ENCODE measurements around the gene TIMM10.

Gene TIMM10

DNA sequence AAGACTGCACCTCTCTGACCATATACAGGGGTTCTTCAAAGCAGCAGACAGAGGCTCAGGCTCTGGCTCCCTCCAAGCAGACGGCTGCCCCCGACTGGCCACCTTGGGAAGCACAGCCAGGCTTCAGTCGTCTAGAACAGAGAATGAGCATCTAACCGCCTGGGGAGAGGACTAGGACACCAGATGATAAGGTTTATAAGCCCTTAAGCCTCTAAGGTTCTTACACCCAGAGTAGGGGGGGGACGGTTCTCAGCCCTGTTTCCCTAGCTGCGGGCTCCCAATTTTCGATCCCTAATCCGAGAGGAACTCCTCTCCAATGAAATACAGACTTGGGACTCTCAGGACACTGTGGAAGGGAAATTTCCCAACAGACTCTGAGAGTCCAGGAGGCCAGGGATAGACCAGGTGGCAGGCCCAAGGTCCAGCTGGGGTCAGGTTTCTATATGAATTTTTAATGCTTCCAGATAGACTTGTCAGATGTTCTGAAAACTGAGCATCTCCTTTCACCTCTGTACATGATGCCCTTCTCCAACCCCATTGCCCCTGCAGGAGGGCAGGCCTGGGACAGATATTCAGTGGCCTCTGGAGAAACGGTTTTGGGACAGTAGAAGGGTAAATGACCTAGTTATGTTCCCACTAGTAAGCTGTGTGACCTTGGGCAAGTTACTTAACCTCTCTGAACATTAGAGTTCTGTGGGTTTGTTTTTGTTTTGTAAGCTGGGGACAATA, 50.0 kb downstream of the TIMM10 start:
- H3K27ac ChIP-seq (ENCODE audit: low read length): no peak overlapping the region
- H3K27me3 ChIP-seq (ENCODE audit: insufficient read depth, low read length, poor library complexity): no peaks in the 10 kb centered on the region
- no peaks in the 10 kb centered on the region for H3K36me3 ChIP-seq (ENCODE audit: insufficient read depth, low read length)
- no peak overlapping the region for H3K9ac ChIP-seq (ENCODE audit: low read depth, low read length)
- H4K20me1 ChIP-seq (ENCODE audit: insufficient read depth, low read length): no peaks in the 10 kb centered on the region
- H3K4me3 ChIP-seq (ENCODE audit: low read depth in 1 of 2, low read length in 2 of 2): no peak overlapping the region
- TF ChIP-seq, protein P1, sequence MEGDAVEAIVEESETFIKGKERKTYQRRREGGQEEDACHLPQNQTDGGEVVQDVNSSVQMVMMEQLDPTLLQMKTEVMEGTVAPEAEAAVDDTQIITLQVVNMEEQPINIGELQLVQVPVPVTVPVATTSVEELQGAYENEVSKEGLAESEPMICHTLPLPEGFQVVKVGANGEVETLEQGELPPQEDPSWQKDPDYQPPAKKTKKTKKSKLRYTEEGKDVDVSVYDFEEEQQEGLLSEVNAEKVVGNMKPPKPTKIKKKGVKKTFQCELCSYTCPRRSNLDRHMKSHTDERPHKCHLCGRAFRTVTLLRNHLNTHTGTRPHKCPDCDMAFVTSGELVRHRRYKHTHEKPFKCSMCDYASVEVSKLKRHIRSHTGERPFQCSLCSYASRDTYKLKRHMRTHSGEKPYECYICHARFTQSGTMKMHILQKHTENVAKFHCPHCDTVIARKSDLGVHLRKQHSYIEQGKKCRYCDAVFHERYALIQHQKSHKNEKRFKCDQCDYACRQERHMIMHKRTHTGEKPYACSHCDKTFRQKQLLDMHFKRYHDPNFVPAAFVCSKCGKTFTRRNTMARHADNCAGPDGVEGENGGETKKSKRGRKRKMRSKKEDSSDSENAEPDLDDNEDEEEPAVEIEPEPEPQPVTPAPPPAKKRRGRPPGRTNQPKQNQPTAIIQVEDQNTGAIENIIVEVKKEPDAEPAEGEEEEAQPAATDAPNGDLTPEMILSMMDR (IDR thresholded peaks at IDR 0.05; ENCODE audit: borderline replicate concordance, extremely low read depth, low read length, poor library complexity, severe bottlenecking): peak; percentile 84
- TF ChIP-seq EZH2 (IDR thresholded peaks at IDR 0.05; ENCODE audit: borderline replicate concordance, low read depth, low read length, severe bottlenecking): no peak
- H3K4me2 ChIP-seq (ENCODE audit: insufficient read depth, low read length): no peak overlapping the region
- H3K9me3 ChIP-seq (ENCODE audit: insufficient read depth, low read length, severe bottlenecking): no peaks in the 10 kb centered on the region
- no peaks in the 10 kb centered on the region for H3K79me2 ChIP-seq (ENCODE audit: insufficient read depth, low read length)
- H3K4me1 ChIP-seq (ENCODE audit: insufficient read depth, low read length): peaks cover 12% of the 10 kb centered on the region
- no peak overlapping the region for H2AFZ ChIP-seq (ENCODE audit: low read depth, low read length)
- ATAC-seq (ENCODE audit: insufficient read depth, low read depth) (peak; percentile 73), DNase-seq (peak; percentile 74)

DNA sequence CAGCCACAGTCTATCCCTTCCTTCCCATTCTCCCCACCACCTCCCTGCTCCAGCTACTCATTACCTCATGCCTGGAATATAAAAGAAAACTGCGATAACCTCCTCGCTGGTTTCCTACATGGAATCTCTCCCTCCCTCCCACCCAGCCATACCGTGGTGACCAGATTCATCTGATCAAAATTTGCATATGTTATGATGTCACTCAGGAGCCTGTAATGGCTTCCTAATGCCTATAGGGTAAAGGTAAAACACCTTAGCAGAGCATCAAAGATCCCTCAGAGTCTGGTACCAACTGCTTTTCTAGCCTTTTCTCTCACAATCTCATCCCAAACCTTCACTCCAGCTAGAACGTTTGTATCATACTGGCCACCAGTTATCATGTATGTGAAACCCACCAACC, 50.6 kb downstream of the TIMM10 start:
- Histone ChIP-seq H3K4me2 (ENCODE audit: insufficient read depth, low read length) (no peak overlapping the region), H3K36me3 (ENCODE audit: insufficient read depth, low read length) (no peaks in the 10 kb centered on the region), H3K27me3 (ENCODE audit: insufficient read depth, low read length, poor library complexity) (no peaks in the 10 kb centered on the region), H2AFZ (ENCODE audit: low read depth, low read length) (no peak overlapping the region), H3K79me2 (ENCODE audit: insufficient read depth, low read length) (no peaks in the 10 kb centered on the region), H3K9me3 (ENCODE audit: insufficient read depth, low read length, severe bottlenecking) (no peaks in the 10 kb centered on the region), H3K9ac (ENCODE audit: low read depth, low read length) (no peak overlapping the region), H4K20me1 (ENCODE audit: insufficient read depth, low read length) (no peaks in the 10 kb centered on the region), H3K4me1 (ENCODE audit: insufficient read depth, low read length) (peaks cover 12% of the 10 kb centered on the region), H3K27ac (ENCODE audit: low read length) (no peak overlapping the region), H3K4me3 (ENCODE audit: low read depth in 1 of 2, low read length in 2 of 2) (no peak overlapping the region)
- DNase-seq (no peak), ATAC-seq (ENCODE audit: insufficient read depth, low read depth) (no peak)
- TF ChIP-seq, protein P1 (IDR thresholded peaks at IDR 0.05; ENCODE audit: borderline replicate concordance, extremely low read depth, low read length, poor library complexity, severe bottlenecking): no peak

DNA sequence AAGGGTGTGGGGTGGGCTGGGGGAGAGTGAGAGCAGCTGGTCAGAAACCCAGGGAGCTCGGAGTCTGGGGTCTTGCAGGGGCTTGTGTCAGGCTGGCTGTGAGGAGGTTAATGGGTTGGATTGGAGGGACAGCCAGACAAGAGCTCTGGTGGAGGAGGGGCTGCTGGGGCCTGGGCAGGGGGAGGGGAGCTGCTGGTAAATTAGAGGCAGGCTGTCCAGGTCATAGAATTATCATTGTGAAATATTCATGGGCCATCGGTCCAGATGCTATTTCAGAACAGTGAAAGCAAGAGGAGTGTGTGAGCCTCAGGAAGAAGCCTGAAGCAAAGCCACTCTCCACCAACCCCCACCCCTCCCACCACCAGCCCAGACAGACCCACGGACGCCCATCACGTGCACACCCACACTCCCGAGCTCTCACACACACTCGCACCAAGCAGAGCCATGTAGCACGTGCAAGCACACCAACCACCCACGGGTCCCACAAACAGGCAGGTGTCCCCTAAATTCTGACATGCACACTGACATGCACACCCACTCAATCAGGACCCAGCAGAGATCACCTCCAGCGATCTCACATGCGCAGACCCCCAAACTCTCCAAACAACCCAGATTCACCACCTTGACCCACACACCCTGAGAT, 51.4 kb downstream of the TIMM10 start:
- H3K36me3 ChIP-seq (ENCODE audit: insufficient read depth, low read length): no peaks in the 10 kb centered on the region
- H2AFZ ChIP-seq (ENCODE audit: low read depth, low read length): no peak overlapping the region
- peaks cover 12% of the 10 kb centered on the region for H3K4me1 ChIP-seq (ENCODE audit: insufficient read depth, low read length)
- H3K4me3 ChIP-seq (ENCODE audit: low read depth in 1 of 2, low read length in 2 of 2): no peak overlapping the region
- no peak overlapping the region for H3K9ac ChIP-seq (ENCODE audit: low read depth, low read length)
- H3K9me3 ChIP-seq (ENCODE audit: insufficient read depth, low read length, severe bottlenecking): no peaks in the 10 kb centered on the region
- no peak overlapping the region for H3K4me2 ChIP-seq (ENCODE audit: insufficient read depth, low read length)
- no peak overlapping the region for H3K27ac ChIP-seq (ENCODE audit: low read length)
- H3K79me2 ChIP-seq (ENCODE audit: insufficient read depth, low read length): no peaks in the 10 kb centered on the region
- H4K20me1 ChIP-seq (ENCODE audit: insufficient read depth, low read length): no peaks in the 10 kb centered on the region
- TF ChIP-seq EZH2 (IDR thresholded peaks at IDR 0.05; ENCODE audit: borderline replicate concordance, low read depth, low read length, severe bottlenecking): no peak
- TF ChIP-seq, protein P1 (IDR thresholded peaks at IDR 0.05; ENCODE audit: borderline replicate concordance, extremely low read depth, low read length, poor library complexity, severe bottlenecking): no peak
- H3K27me3 ChIP-seq (ENCODE audit: insufficient read depth, low read length, poor library complexity): no peaks in the 10 kb centered on the region
- DNase-seq: no peak
- ATAC-seq (ENCODE audit: insufficient read depth, low read depth): no peak
